PC-9 (cell line): ENCODE data around the gene RNASE8.

Source experiments
- CTCF ChIP-seq: fragments of 200-600 bp; sonication (generic); conservative IDR thresholded peaks from 2 replicates; pipeline ENCODE4 v1.6.1; 2017; ENCODE audit warnings: mixed run types, antibody characterized with exemption, mild to moderate bottlenecking, moderate library complexity
- EZH2 ChIP-seq: fragments of 200-600 bp; sonication (generic); IDR thresholded peaks from 2 replicates; pipeline ENCODE4 v1.8.0; 2017; ENCODE audit warnings: antibody characterized with exemption, low read depth

GRCh38 chr14:21095430-21096205 is 38.0 kb downstream of the RNASE8 start:
- TF ChIP-seq CTCF (no peak), EZH2 (no peak)
